ENCODE results near the gene PLD4.
A peak's percentile ranks its signal among the peaks of the same experiment; 100 is the strongest.

Gene PLD4

GRCh38 chr14:104967386-104968152, 42.9 kb downstream of the PLD4 start:
- peak; percentile 71 to 94 for DNase-seq
- H3K27ac ChIP-seq = peak overlapping the region; percentile 93 to 97
- H3K4me3 ChIP-seq = peak overlapping the region; percentile 45 to 51
- no peaks in the 10 kb centered on the region for H3K36me3 ChIP-seq
- no peak for TF ChIP-seq CTCF (IDR thresholded peaks at IDR 0.05)
- H3K9me3 ChIP-seq = no peaks in the 10 kb centered on the region
- intact Hi-C loops (cut with DNase I; ENCODE audit: low total_unique reads) = no loop called here
- H3K4me1 ChIP-seq = peaks cover 0 to 63% (median 55%) of the 10 kb centered on the region in 4 donors
- no peaks in the 10 kb centered on the region for H3K27me3 ChIP-seq

GRCh38 chr14:104968153-104968527, 43.5 kb downstream of the PLD4 start:
- peak overlapping the region; percentile 45 to 51 for H3K4me3 ChIP-seq
- DNase-seq = peak; percentile 88 to 96
- H3K27ac ChIP-seq = peak overlapping the region; percentile 93 to 97
- H3K27me3 ChIP-seq = no peaks in the 10 kb centered on the region
- no peaks in the 10 kb centered on the region for H3K9me3 ChIP-seq
- H3K36me3 ChIP-seq = no peaks in the 10 kb centered on the region
- TF ChIP-seq CTCF (IDR thresholded peaks at IDR 0.05) = no peak
- intact Hi-C loops (cut with DNase I; ENCODE audit: low total_unique reads) = no loop called here
- peaks cover 0 to 68% (median 61%) of the 10 kb centered on the region in 4 donors for H3K4me1 ChIP-seq

- Histone ChIP-seq H3K27ac (peak overlapping the region; percentile 93 to 97), H3K4me3 (peak overlapping the region; percentile 45 to 51), H3K27me3 (no peaks in the 10 kb centered on the region), H3K36me3 (no peaks in the 10 kb centered on the region), H3K4me1 (peaks cover 4 to 75% (median 67%) of the 10 kb centered on the region in 4 donors), H3K9me3 (no peaks in the 10 kb centered on the region)
- intact Hi-C loops (cut with DNase I; ENCODE audit: low total_unique reads) = no loop called here
- DNase-seq = peak; percentile 68 to 81
- peak; percentile 28 to 41 for TF ChIP-seq CTCF (IDR thresholded peaks at IDR 0.05)
Observed at GRCh38 chr14:104968541-104969401, 44.1 kb downstream of the PLD4 start.

- Histone ChIP-seq H3K4me3 (peak overlapping the region; percentile 45 to 51), H3K9me3 (no peaks in the 10 kb centered on the region), H3K27me3 (no peaks in the 10 kb centered on the region), H3K27ac (peak overlapping the region; percentile 93 to 97), H3K4me1 (peaks cover 7 to 85% (median 77%) of the 10 kb centered on the region in 4 donors), H3K36me3 (no peaks in the 10 kb centered on the region)
- TF ChIP-seq CTCF (IDR thresholded peaks at IDR 0.05) = no peak
- DNase-seq = no peak
- intact Hi-C loops (cut with DNase I; ENCODE audit: low total_unique reads) = loop anchor here (10.0 kb wide), 1 partner anchor 105 kb away; the partner anchor contains the start of gene CEP170B
Observed at GRCh38 chr14:104969741-104970230, 45.1 kb downstream of the PLD4 start.

GRCh38 chr14:104970231-104971068, 45.8 kb downstream of the PLD4 start:
- Histone ChIP-seq H3K4me3 (peak overlapping the region; percentile 45 to 51), H3K9me3 (no peaks in the 10 kb centered on the region), H3K27me3 (no peaks in the 10 kb centered on the region), H3K36me3 (no peaks in the 10 kb centered on the region), H3K27ac (peak overlapping the region; percentile 93 to 97), H3K4me1 (peaks cover 7 to 91% (median 84%) of the 10 kb centered on the region in 4 donors)
- peak; percentile 91 to 94 for DNase-seq
- no peak for TF ChIP-seq CTCF (IDR thresholded peaks at IDR 0.05)
- intact Hi-C loops (cut with DNase I; ENCODE audit: low total_unique reads) = loop anchor here (10.0 kb wide), 1 partner anchor 106 kb away; the partner anchor contains the start of gene CEP170B
